Prostate gland (tissue), 2 donors: ENCODE data around the gene VDR. TPM values are rescaled to one million over a fixed set of nuclear protein-coding genes. Genes with fewer than 3 reads are reported as not detected.

Source experiments
- DNase-seq: peaks from one replicate; pipeline ENCODE4 v3.0.0-alpha.2; 2019; ENCODE audit warnings: low spot score
- H3K27ac ChIP-seq, 2 donors: fragments of 200-600 bp; sonication (generic); 2 replicates each; pipeline ENCODE4 v1.5.1; 2017 to 2019
- H3K27me3 ChIP-seq: fragments of 200-600 bp; sonication (generic); replicated peaks from 2 replicates; pipeline ENCODE4 v1.5.1; 2019; ENCODE audit not compliant: insufficient read depth
- H3K36me3 ChIP-seq, 2 donors: fragments of 200-600 bp; sonication (generic); 1 replicate in 1 of 2; 2 replicates in 1 of 2; pipeline versions ENCODE4 v1.5.1 to v1.8.1; 2017 to 2019
- H3K4me1 ChIP-seq: fragments of 200-600 bp; sonication (generic); replicated peaks from 2 replicates; pipeline ENCODE4 v1.5.1; 2019
- H3K4me3 ChIP-seq, 2 donors: fragments of 200-600 bp; sonication (generic); 2 replicates each; pipeline ENCODE4 v1.5.1; 2017 to 2019
- H3K9me3 ChIP-seq: fragments of 200-600 bp; sonication (generic); 2 replicates; pipeline ENCODE4 v1.5.1; 2017
- POLR2A ChIP-seq: fragments of 450-650 bp; IDR thresholded peaks from one replicate; pipeline ENCODE4 v1.6.1; 2016; ENCODE audit warnings: antibody characterized with exemption, mild to moderate bottlenecking
- POLR2AphosphoS5 ChIP-seq: sonication (generic); formaldehyde crosslinking; IDR thresholded peaks from one replicate; pipeline ENCODE4 v1.6.1; 2017; ENCODE audit warnings: antibody characterized with exemption
- WGBS: methylation state at CpG from one replicate; pipeline ENCODE4 v1.1.5; 2018; 5-methylcytosine and 5-hydroxymethylcytosine counted together
- intact Hi-C: fragments of 100-400 bp; cut with DNase I; formaldehyde crosslinking; loops from one replicate; pipeline ENCODE4 v1.14.2; 2022
- total RNA-seq, 2 donors: library from RNA; depleted of rRNA; stranded (reverse); fragments of >200 nt; gene quantifications; one replicate each; pipeline ENCODE4 v1.1.0, GENCODE V29; 2016
- TF ChIP-seq, protein P1 (sequence below), 4 experiments: fragments of 200-600 bp in 2 of 4; fragments of 450-650 bp in 2 of 4; sonication (generic) in 2 of 4; IDR thresholded peaks; 1 replicate in 3 of 4; 2 replicates in 1 of 4; pipeline ENCODE4 v1.5.1; 2016 to 2019; ENCODE audit warnings: antibody characterized with exemption in 4 of 4, mild to moderate bottlenecking in 2 of 4, moderate library complexity in 2 of 4

The VDR gene
- total RNA-seq, 2 donors from 2014 or later, result 3.4 to 4.3 TPM

DNA sequence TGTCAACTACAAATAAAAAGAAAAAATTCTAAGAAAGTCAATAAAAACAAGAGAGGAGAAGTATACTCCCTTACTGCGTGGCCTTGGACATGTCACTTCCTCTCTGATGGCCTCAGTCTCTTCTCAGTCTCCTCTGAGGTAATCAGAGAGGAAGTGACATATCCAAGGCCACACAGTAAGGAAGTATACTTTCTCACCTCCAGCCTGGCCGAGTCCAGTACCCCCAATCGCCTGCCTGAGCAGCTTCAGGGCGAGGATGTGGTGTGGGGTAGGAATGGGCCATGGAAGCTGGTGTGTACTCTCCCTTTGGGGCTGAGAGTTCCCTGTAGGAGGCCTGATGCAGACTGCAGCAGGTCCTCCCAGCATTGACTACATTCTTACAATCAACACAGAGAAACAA, 15.8 kb downstream of the VDR start:
- no peaks in the 10 kb centered on the region for H3K27me3 ChIP-seq
- H3K4me3 ChIP-seq, result no peak overlapping the region
- H3K36me3 ChIP-seq, result no peaks in the 10 kb centered on the region
- H3K4me1 ChIP-seq, result no peaks in the 10 kb centered on the region
- no peak overlapping the region for H3K27ac ChIP-seq
- 81% methylated on average over 4 of the region's 4 CpGs for WGBS
- intact Hi-C loops, result no loop called here
- no peaks in the 10 kb centered on the region for H3K9me3 ChIP-seq
- TF ChIP-seq, protein P1, sequence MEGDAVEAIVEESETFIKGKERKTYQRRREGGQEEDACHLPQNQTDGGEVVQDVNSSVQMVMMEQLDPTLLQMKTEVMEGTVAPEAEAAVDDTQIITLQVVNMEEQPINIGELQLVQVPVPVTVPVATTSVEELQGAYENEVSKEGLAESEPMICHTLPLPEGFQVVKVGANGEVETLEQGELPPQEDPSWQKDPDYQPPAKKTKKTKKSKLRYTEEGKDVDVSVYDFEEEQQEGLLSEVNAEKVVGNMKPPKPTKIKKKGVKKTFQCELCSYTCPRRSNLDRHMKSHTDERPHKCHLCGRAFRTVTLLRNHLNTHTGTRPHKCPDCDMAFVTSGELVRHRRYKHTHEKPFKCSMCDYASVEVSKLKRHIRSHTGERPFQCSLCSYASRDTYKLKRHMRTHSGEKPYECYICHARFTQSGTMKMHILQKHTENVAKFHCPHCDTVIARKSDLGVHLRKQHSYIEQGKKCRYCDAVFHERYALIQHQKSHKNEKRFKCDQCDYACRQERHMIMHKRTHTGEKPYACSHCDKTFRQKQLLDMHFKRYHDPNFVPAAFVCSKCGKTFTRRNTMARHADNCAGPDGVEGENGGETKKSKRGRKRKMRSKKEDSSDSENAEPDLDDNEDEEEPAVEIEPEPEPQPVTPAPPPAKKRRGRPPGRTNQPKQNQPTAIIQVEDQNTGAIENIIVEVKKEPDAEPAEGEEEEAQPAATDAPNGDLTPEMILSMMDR (IDR thresholded peaks at IDR 0.05), result no peak
- no peak for TF ChIP-seq POLR2AphosphoS5
- no peak for TF ChIP-seq POLR2A
- no peak for DNase-seq

DNA sequence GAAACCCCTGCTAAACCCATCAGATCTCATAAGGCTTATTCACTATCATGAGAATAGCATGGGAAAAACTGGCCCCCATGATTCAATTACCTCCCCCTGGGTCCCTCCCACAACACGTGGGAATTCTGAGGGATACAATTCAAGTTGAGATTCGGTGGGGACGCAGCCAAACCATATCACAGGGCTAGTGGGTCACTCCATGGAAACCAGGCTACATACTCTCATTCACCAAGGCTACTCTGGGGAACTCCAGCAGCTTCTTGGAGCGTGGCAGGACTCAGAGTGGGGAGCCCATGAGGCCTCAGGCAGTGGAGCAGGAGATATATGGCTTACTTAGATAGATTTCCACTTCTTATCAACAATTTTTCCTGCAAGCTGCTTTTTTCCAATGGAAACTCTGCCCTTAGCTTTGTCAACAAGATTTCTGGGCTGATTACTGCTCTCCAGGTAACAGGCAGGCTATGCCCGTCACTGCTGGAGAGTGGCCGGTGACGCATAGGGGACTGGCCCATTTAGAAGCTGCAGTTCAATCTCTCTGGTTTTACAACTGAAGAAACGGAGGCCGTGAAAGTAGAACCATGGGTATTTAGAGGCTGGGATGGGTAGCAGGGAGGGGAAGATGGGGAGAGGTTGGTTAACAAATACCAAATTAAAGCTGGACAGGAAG, 16.5 kb downstream of the VDR start:
- H3K9me3 ChIP-seq, result no peaks in the 10 kb centered on the region
- H3K4me3 ChIP-seq, result no peak overlapping the region
- H3K4me1 ChIP-seq, result no peaks in the 10 kb centered on the region
- no peaks in the 10 kb centered on the region for H3K27me3 ChIP-seq
- no peak overlapping the region for H3K27ac ChIP-seq
- intact Hi-C loops, result no loop called here
- H3K36me3 ChIP-seq, result no peaks in the 10 kb centered on the region
- no peak for DNase-seq
- TF ChIP-seq POLR2A (no peak), POLR2AphosphoS5 (no peak)
- TF ChIP-seq, protein P1 (IDR thresholded peaks at IDR 0.05), result no peak
- WGBS, result 92% methylated on average over 9 of the region's 9 CpGs

DNA sequence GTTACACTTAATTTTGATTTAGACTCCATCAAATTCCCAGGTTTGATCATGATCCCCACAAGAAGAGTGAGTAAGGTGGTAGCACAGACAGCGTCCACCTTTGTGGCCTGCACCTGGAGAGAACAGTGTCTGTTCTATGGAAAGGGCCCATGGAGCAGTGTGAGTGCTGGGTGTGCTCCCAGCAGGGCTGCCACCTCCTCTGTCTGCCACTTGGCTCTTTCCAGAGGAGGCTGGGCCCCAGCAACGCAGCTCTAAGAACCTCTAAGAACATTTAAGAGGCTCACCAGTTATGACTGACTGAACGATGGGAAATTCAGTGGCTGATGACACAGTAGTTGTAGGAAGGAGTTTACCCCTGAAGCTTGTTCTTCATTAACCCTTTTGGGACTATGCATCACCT, 17.3 kb downstream of the VDR start:
- no peaks in the 10 kb centered on the region for H3K9me3 ChIP-seq
- TF ChIP-seq, protein P1 (IDR thresholded peaks at IDR 0.05), result no peak
- no peak for TF ChIP-seq POLR2AphosphoS5
- no peak for TF ChIP-seq POLR2A
- no peak for DNase-seq
- 71% methylated on average over 3 of the region's 3 CpGs for WGBS
- no peaks in the 10 kb centered on the region for H3K27me3 ChIP-seq
- no peak overlapping the region for H3K4me3 ChIP-seq
- no peaks in the 10 kb centered on the region for H3K4me1 ChIP-seq
- intact Hi-C loops, result no loop called here
- H3K36me3 ChIP-seq, result no peaks in the 10 kb centered on the region
- H3K27ac ChIP-seq, result no peak overlapping the region

DNA sequence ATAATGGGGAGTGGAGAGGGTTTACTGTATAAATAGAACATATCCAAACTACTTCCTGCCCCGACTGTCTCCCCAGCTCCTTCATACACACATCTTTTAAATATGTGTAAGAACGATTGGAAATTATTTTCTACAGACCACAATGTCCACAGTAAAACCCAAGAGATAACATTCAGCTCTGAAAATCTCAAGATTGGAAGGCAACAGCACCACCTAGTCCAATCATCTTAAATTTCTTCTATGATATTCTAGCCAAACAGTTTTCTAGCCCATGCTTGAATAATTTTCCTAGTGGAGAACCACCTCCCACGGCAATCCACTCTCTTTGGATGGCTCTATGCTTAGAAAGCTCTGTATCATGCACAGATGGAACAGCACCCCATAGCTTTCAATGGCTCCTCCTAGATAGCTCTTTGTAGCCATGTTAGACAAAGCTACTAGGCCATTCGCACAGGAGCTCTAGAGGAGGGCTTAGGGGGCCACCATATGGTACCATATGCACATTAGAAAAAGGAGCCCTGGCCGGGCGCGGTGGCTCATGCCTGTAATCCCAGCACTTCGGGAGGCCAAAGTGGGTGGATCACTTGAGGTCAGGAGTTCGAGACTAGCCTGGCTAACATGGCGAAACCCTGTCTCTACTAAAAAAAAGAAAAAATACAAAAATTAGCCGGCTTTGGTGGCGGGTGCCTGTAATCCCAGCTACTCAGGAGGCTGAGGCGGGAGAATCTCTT, 18.1 kb downstream of the VDR start:
- intact Hi-C loops, result no loop called here
- Histone ChIP-seq H3K27me3 (no peaks in the 10 kb centered on the region), H3K36me3 (no peaks in the 10 kb centered on the region), H3K9me3 (no peaks in the 10 kb centered on the region), H3K4me1 (no peaks in the 10 kb centered on the region), H3K4me3 (no peak overlapping the region), H3K27ac (no peak overlapping the region)
- no peak for DNase-seq
- TF ChIP-seq POLR2AphosphoS5 (no peak), POLR2A (no peak)
- TF ChIP-seq, protein P1 (IDR thresholded peaks at IDR 0.05), result no peak
- 83% methylated on average over 13 of the region's 13 CpGs for WGBS

DNA sequence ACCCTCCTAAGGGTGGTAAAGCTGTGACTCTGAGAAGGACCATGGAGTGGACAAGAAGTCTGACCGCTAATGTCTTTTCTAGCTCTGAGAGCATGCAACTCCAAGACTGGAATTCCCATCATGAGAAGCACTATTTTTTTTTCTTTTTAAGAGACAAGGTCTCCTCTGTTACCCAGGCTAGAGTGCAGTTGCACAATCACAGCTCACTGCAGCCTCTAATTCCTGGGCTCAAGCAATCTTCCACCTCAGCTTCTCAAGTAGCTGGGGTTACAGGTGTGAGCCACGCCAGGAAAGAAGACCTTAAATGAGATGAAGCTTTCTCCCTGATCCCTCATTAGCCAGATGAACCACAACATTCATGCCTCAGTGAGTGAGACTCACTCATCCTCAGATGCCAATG, 19.2 kb downstream of the VDR start:
- H3K36me3 ChIP-seq, result no peaks in the 10 kb centered on the region
- intact Hi-C loops, result no loop called here
- H3K27ac ChIP-seq, result no peak overlapping the region
- no peak for TF ChIP-seq POLR2AphosphoS5
- TF ChIP-seq POLR2A, result no peak
- no peak for DNase-seq
- H3K4me1 ChIP-seq, result no peaks in the 10 kb centered on the region
- WGBS, result 97% methylated on average over 2 of the region's 2 CpGs
- H3K27me3 ChIP-seq, result no peaks in the 10 kb centered on the region
- H3K9me3 ChIP-seq, result no peaks in the 10 kb centered on the region
- no peak overlapping the region for H3K4me3 ChIP-seq
